MCF 10A (cell line): ENCODE measurements around the gene FMNL2. TPM values are rescaled to one million over a fixed set of nuclear protein-coding genes. Genes with fewer than 3 reads are reported as not detected.

Source experiments
- BruUV-seq: library from RNA; stranded (reverse); fragments of 400-500 nt; replicated peaks from 2 replicates; lab custom pipeline; 2021; lab: Mats Ljungman, UMichigan
- CTCF ChIA-PET: fragments of 300-600 bp; sonication (Branson Sonifier 250); formaldehyde crosslinking; extraction: SDS; loops from one replicate; lab custom pipeline; 2021; ENCODE audit warnings: antibody characterized with exemption, inconsistent platforms; lab: Yijun Ruan, JAX
- POLR2A ChIA-PET: fragments of 300-600, 350-650 bp; sonication (Branson Sonifier 250); formaldehyde crosslinking; extraction: SDS; loops from one replicate; lab custom pipeline; 2020; ENCODE audit warnings: antibody characterized with exemption, inconsistent platforms; lab: Yijun Ruan, JAX
- DNase-seq: peaks from one replicate; pipeline ENCODE4 v3.0.0-alpha.2; 2018; ENCODE audit not compliant: unreplicated experiment
- H3K27ac Mint-ChIP-seq: one replicate; pipeline ENCODE4 v1.8.0; 2022; ENCODE audit warnings: mild to moderate bottlenecking, low read depth, mixed read lengths; ENCODE audit not compliant: unreplicated experiment
- H3K27me3 Mint-ChIP-seq: one replicate; pipeline ENCODE4 v1.8.0; 2022; ENCODE audit warnings: mixed read lengths; ENCODE audit not compliant: insufficient read depth, unreplicated experiment
- H3K36me3 Mint-ChIP-seq: one replicate; pipeline ENCODE4 v1.8.0; 2022; ENCODE audit warnings: mild to moderate bottlenecking, moderate library complexity, mixed read lengths; ENCODE audit not compliant: insufficient read depth, unreplicated experiment
- H3K4me1 Mint-ChIP-seq: one replicate; pipeline ENCODE4 v1.8.0; 2022; ENCODE audit warnings: mixed read lengths; ENCODE audit not compliant: insufficient read depth, unreplicated experiment
- H3K4me3 Mint-ChIP-seq: one replicate; pipeline ENCODE4 v1.8.0; 2022; ENCODE audit warnings: mild to moderate bottlenecking, moderate library complexity, mixed read lengths; ENCODE audit not compliant: unreplicated experiment
- H3K9me3 Mint-ChIP-seq: one replicate; pipeline ENCODE4 v1.8.0; 2022; ENCODE audit warnings: mixed read lengths; ENCODE audit not compliant: unreplicated experiment
- intact Hi-C: fragments of 100-400 bp; cut with micrococcal nuclease; formaldehyde crosslinking; loops from 2 replicates; pipeline ENCODE4 v1.14.1; 2022
- total RNA-seq: library from RNA; stranded (reverse); gene quantifications from 2 replicates; pipeline ENCODE4 v1.2.3, GENCODE V29; 2022
- TF ChIP-seq, protein P1 (sequence below): fragments of 200-600 bp; IDR thresholded peaks from one replicate; pipeline ENCODE4 v1.8.0; 2022; ENCODE audit warnings: antibody characterized with exemption, mild to moderate bottlenecking; ENCODE audit not compliant: unreplicated experiment

The FMNL2 gene
- total RNA-seq, 1 experiment from 2014 or later, result 76.5 TPM

DNA sequence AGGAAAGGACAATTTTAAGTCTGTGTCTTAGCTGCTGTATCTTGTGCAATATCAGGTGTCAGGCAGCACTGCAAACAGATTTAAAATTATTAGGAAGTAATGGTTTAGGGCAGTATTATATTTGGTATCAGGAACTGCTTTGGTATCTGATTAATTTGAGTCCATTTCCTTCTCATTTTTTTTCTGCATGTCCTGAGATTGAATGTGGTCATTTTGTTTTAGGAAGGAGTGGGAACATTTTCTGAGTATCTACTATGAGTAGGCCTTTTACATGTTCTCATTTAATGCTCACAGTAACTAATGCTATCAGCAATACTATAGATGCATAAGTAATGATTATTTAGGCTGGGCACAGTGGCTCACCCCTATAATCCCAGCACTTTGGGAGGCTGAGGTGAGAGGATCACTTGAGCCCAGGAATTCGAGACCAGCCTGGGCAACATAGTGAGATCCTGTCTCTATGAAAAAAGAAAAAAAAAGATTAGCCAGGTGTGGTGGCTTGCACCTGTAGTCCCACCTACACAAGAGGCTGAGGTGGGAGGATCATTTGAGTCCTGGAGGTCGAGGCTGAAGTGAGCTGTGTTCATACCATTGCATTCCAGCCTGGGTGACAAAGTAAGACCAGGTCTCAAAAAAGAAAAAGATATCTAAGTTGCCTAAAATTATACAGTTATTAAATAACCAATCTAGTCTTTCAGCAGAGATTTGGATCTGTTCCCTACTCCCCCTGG is 4.7 kb downstream of the FMNL2 start:
- DNase-seq, result no peak
- Mint-ChIP-seq H3K36me3 (no peaks in the 10 kb centered on the region), H3K27me3 (no peaks in the 10 kb centered on the region), H3K4me3 (no peak overlapping the region), H3K9me3 (no peaks in the 10 kb centered on the region), H3K4me1 (peaks cover 43% of the 10 kb centered on the region), H3K27ac (no peak overlapping the region)
- CTCF ChIA-PET, result no interaction called here
- no TSS peak for BruUV-seq
- TF ChIP-seq, protein P1, sequence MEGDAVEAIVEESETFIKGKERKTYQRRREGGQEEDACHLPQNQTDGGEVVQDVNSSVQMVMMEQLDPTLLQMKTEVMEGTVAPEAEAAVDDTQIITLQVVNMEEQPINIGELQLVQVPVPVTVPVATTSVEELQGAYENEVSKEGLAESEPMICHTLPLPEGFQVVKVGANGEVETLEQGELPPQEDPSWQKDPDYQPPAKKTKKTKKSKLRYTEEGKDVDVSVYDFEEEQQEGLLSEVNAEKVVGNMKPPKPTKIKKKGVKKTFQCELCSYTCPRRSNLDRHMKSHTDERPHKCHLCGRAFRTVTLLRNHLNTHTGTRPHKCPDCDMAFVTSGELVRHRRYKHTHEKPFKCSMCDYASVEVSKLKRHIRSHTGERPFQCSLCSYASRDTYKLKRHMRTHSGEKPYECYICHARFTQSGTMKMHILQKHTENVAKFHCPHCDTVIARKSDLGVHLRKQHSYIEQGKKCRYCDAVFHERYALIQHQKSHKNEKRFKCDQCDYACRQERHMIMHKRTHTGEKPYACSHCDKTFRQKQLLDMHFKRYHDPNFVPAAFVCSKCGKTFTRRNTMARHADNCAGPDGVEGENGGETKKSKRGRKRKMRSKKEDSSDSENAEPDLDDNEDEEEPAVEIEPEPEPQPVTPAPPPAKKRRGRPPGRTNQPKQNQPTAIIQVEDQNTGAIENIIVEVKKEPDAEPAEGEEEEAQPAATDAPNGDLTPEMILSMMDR, result no peak
- POLR2A ChIA-PET, result interaction anchor here (0.6 to 6.1 kb wide), 6 partner anchors 10 to 164 kb away, joined by 3 to 76 read pairs (median 3); no protein-coding TSS in a partner anchor
- intact Hi-C loops, result loop anchor here (5.0 to 10.0 kb wide), 5 partner anchors 108 to 298 kb away; partner anchors contain the start of gene STAM2

DNA sequence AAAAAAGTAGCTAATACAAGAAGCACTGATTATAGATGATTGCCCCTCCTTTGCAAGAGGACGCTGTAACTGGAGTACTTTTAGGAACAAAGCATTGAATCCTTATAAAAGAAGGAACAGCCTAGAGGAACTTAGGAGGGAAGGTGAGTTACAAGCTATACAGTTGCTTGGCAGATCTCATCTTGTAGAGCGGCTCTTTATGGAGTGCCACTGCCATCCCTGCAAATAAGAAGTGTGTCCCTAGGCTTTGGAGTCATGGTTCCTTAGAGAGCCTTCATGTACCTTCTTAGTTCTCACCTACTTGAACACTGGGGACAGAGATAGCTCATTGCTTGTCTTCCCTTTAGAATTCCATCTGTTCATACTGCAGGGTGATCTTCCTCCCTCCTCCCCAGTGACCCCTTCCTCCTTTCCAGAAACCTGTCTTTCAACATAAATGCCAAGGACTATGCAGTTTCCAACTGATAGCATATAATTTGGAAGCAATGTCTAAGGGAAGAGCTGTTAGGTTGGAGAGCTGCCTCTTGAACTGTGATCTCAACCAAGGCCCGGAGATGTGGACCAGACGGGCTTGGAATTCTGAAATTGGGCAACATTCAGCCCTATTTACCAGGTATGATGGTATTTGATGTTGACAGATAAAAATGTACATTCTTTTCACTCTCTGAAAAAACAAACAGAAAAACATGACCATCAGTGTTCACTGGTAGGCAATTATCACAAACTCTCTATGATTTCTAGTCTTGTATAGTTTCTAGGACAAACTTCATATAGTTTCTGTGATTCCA is 7.5 kb downstream of the FMNL2 start:
- no peak for DNase-seq
- Mint-ChIP-seq H3K27me3 (no peaks in the 10 kb centered on the region), H3K27ac (no peak overlapping the region), H3K4me3 (no peak overlapping the region), H3K4me1 (peaks cover 36% of the 10 kb centered on the region), H3K36me3 (no peaks in the 10 kb centered on the region), H3K9me3 (no peaks in the 10 kb centered on the region)
- BruUV-seq, result no TSS peak
- intact Hi-C loops, result no loop called here
- POLR2A ChIA-PET, result interaction anchor here (0.5 to 0.9 kb wide), 3 partner anchors 79 to 126 kb away, joined by 3 read pairs; no protein-coding TSS in a partner anchor
- TF ChIP-seq, protein P1, result no peak
- CTCF ChIA-PET, result interaction anchor here (0.7 to 1.1 kb wide), 4 partner anchors 65 to 285 kb away, joined by 3 to 4 read pairs (median 3); no protein-coding TSS in a partner anchor

DNA sequence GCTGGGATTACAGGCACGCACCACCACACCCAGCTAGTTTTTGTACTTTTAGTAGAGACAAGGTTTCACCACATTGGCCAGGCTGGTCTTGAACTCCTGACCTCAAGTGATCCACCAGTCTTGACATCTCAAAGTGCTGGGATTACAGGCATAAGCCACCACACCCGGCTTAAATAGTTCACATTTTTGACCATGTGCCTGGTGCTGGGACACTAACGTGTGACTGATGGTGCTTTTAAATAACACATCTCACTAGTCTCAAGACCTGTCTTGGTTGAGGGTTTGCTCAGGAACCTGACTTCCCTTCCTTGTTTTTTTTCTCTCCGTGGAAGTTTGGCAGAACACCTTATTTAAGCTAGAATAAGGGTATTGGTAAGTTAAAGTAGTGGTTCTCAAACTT is 8.5 kb downstream of the FMNL2 start:
- Mint-ChIP-seq H3K27ac (peak overlapping the region; percentile 19), H3K9me3 (no peaks in the 10 kb centered on the region), H3K27me3 (no peaks in the 10 kb centered on the region), H3K36me3 (peaks cover 3% of the 10 kb centered on the region), H3K4me1 (peaks cover 37% of the 10 kb centered on the region), H3K4me3 (no peak overlapping the region)
- intact Hi-C loops, result no loop called here
- CTCF ChIA-PET, result interaction anchor here (0.6 to 1.1 kb wide), 2 partner anchors 65 to 292 kb away, joined by 3 read pairs; no protein-coding TSS in a partner anchor
- POLR2A ChIA-PET, result interaction anchor here (0.7 kb wide), 1 partner anchor 229 kb away, joined by 3 read pairs; no protein-coding TSS in a partner anchor
- no peak for DNase-seq
- no TSS peak for BruUV-seq
- TF ChIP-seq, protein P1, result no peak
